ENCODE results near the gene HIVEP3.

HIVEP3 gene

DNA sequence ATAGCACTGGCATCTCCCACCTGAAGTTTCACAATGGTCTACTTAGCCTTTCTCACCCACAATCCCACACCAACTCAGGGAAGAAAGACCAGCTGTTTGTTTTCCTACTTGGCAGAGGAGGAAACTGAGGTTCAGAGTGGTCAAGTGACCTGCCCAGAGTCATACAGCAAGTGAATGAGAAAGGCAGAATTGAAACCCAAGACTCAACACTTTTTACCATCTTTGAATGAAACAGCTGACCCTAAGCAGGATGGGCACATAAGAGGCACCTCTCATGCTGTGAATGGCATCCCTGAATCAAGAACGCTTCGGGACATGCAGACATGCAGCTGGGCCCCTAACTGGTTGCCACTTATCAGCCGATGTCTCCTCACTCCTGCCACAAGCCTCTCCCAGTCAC, 193.8 kb downstream of the HIVEP3 start:
- DNase-seq = no peak

DNA sequence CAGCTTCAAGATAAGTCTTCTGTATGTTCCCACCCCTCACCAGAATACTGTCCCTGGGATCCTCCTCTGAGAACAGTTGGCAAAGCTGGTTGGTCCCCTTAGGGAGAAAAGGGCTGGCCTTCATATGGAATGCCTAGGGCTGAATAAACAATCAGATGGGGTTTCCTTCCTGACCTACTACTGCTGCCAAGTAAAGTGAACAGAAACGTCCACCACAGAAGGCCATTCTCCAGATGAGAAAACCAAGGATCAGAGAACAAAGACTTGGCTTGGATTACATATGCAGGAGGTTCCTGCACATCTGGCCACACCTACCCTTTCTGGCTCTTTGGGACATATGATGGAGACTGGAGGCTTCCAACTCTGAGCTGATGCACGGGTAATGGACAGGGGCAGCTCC, 194.5 kb downstream of the HIVEP3 start:
- DNase-seq = no peak

DNA sequence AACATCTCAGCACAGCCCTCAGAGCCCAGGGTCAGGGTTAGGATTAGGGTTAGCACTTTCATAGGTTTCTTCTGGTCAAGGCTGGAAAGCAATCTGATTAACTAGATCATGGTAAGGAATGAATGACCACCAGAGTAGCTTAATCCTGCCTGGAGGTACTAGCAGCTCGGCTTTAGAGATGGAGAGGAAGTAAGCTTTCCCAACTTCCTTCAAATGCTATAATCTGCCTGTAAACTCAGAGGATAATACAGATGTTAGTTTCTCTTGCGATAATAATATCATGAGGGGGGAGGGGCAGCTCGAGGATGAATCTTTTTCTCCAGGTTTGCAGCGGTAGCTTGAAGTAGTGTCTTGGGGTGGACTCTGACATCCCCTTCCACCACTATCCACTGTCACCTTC, 194.9 kb downstream of the HIVEP3 start:
- DNase-seq = no peak

DNA sequence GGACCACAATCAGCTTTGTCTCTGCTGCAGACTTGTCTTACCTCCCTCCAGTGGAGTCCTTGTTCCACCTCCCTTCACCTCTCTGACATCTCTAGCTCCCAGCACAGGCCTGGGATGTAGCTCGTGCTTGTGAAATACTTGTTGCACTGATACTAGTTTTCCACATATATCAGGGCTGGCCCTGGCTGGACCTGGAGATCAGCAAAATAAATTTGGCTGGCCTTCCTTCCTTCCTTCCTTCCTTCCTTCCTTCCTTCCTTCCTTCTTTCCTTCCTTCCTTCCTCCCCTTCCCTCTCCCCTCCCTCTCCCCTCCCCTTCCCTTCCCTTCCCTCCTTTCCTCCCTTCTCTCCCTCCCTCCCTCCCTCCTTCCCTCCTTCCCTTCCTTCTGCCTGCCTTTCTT, 196.5 kb downstream of the HIVEP3 start:
- DNase-seq = no peak

DNA sequence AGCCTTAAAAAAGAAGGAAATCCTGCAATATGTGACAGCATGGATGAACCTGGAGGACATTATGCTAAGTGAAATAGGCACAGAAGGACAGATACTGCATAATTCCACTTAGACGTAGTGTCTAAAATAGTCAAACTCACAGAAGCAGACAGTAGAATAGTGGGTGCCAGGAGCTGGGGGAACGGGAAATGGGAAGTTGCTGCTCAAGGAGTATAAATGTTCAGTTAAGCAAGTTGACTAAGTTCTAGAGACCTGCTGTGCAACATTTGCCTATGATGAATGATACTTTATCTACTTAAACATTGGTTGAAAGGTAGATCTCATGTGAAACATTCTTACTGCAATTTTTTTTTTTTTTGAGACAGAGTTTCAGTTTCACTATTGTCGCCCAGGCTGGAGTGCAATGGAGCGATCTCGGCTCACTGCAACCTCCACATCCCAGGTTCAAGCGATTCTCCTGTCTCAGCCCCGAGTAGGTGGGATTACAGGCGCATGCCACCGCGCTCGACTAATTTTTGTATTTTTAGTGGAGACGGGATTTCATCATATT, 197.8 kb downstream of the HIVEP3 start:
- no peak for DNase-seq

DNA sequence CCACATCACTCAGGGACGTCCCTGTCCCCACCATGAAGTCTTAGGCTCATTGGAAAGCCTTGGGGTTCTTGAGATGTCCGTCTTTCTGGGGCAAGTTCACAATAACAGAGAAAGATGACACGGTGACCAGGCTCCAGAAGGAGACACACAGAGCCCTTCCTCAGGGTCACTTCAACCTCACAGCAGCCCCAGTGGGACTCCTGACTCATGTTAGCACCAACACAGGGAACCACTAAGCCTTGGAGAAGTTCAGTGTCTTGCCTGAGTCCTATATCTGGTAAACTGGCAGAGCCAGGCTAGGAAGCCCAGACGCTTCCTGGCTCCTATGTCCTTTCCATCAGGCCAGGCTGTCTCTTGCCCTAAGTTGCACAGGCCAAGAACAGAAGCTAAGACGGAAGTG, 199.1 kb downstream of the HIVEP3 start:
- no peak for DNase-seq

DNA sequence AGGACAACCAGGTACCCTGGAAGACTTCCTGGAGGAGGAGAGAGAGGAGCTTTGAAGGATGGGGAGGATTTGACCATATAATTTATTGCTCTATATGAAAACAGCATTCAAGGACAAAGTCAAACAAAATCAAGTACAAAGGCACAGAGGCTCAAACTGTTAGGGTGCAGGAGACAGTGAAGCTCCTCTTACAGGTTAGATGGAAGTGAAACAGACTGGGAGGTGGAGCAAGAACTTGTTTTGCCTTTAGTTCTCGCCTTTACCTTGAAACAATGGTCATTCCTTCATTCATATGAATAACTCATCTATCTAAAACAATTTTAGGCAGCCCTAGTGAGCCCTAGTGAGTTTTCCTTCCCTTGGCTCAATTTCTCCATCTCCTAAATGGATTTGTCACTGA, 199.6 kb downstream of the HIVEP3 start:
- DNase-seq = no peak

DNA sequence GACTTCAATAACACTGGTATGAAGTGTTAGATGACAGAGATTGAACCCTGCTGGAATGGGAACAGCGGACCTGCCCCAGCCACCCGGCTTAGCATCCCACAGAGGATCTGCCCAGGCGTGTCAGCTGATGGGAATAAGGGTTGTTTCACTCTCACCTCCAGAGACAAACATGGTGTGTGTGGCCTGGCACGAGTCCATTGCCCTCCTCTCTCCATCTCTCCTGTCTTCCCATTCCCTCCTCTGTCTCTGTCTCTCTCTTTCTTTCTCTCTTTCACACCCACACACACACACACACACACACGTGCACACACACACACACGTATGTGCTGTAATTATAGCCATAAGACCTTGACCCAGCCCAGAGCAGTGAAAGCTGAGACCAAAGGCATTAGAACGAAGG, 200.2 kb downstream of the HIVEP3 start:
- no peak for DNase-seq

DNA sequence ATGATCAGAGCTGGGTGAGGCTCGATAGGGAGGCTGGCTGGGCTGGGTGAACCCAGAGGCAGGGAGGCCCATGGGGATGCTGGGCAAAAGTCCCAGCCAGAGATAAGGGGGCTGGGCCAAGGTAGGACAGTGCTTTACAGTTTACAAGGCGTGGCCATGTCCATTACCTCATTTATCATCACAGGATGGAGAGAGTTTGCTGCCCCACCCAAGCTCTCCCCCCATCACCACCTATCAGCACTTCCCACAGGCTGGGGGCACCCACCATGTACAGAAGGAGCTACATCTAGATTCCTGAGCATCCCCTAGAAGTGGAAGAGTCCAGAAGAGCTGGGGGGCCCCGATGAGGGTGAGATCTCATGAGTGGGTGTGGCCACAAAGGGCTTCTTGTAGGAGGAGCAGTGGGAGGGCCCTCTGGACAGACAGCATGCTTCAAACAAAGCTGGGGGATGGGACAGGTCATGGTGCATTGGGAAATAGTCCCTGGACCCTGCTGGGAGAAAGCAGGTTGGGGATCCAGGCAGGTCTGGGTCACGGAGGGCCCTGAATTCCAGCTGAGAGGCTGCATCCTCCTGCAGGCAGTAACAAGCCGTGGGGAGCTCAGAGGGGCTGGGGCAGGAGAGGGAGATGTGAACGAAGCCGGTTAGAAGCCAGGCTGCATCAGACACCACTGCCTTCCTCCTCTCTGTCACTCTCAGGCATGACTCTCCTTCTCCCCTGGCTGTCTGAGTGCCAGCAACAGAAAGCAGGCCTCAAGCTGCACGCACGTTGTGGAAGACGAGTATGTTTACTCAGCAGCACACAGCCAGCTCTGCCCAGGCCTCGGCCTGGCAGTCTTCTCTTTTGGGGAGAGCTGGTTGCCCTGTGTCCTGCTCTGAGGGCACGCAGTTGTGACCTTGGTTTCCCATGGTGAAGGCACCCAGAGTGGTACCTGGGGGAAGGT, 202.3 kb downstream of the HIVEP3 start:
- DNase-seq = no peak

DNA sequence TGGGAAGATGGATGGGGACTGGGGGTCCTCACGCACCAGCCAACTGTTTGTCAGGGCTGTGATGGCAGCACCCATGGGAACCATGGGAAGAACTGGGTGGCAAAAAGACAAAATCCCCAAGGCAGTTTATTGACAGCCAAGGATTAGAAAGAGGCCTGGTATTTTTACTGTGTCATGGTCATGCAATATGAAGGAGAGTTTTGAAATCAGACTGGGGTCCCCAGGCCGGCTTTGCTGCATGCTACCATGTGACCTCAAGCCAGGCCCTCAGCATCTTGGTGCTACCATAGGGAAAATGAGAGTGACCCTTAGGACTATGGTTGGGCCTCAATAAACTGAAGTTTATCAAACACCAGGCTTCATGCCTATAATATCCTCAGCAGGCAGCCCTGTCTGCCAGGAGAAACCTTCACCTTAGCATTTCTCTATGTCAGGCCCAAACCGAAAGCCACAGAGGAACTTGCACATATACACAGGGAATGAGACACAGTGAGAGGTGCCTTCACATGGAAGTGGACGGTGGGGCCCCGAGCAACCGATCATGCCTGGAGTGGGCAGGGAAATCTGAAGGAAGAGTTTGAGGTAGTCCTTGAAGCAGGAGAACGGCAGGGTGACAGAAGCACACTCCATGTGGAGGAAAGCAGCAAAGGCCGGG, 203.2 kb downstream of the HIVEP3 start:
- DNase-seq = no peak

DNA sequence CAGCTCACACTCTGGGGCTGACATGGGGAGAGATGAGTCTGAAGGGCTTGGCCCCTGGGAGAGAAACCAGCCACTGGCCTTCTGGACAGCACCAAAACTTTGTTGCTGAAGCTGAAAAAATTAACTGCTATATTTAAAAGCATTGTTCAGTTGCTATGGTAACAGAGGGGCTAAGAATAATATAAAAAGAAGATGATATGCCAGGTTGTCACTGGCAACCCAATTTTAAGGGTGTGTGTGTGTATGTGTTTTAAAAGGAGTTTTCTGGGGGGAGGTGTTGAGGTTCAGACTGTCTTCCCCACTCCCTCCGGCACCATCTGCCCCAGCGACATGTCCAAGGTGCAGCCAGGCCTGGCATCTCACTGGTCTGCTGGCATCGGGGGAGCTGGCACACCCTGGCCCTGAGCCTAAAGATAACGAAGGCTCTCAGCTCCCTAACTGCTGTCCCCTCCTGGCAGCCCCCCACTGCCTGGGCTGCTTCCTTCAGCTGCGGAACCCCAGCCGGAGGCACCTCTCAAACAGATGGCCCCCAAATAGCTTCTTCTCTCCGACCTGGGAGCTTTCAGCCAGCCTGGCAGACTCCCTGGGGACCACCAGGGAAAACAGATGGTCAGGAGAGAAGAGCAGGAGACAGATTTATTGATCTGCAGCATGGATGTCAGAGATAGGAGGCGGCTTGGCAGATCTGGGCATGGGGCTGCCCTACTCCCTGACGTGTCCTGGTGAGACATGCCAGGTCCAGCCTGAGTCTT, 203.9 kb downstream of the HIVEP3 start:
- DNase-seq = no peak

DNA sequence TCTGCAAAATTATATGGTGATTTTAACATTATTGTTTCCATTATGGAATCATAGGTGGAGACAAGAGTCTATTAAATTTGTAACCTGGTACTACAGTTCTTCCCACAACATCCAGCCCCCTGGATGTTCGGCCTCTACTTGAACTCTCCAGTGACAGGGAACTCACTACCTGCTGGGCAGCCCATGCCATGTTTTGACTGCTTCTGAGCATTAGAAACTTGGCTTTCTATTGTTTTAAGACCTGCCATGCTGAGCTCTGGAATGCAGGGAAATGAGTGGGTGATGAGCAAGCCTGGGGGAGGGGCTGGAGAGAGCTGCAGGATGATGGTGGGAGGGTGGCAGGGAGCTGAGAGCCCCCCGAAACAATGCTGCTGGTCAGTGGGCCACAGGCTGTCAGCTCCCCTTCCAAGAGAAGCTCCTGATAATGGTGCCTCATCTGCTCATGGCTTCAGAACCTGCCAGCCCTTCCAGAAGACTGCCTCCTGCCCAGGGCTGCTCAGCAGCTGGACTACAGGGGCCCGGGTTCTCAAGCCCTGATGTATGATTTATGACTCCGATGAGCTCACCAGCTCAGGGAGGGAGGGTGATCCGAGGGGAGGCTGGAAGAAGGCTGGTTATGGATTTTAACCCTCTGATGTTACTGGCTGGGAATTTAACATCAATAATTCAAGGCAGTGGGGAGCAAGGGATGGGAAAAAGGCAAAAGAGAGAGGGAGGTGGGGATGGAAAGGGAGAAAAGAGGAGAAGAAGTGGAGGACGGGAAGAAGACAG, 205.0 kb downstream of the HIVEP3 start:
- DNase-seq = no peak

DNA sequence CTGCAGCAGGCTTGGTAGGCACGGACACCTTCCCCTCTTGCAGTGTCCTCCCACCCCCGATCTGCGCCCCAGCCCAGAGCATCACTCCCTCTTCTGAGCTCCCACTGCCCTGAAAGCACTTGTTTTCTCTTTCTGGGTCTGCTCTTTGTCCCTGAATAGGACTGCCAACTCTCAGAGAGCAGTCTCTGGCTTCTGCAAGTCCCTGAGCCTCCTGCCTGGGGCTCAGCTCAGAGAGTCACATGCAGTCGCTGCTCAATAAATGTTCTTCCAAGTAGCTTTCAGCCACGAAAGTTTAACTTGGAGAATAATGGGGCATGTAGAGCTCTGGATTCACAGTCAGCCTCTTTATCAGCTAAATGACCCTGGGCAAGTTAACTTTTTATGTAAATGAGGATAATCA, 205.6 kb downstream of the HIVEP3 start:
- DNase-seq = no peak

DNA sequence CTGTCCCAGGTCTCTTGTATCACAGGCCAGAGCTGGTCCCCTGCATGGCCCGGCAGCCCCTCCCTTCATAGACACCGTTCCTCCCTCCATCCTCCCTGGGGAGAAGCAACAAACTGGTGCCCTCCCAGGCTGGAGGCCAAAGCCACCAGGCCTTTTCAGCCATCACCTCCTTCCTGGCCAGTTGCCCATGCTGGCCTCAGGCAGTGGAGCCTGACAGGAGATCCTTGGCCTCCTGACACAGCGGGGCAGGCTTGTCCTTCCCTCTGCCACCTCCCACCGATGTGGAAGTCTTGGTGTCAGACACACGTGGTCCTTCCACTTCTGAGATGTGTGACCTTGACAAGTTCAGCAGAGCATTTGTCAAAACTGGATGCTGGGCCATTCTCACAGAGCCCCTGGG, 206.0 kb downstream of the HIVEP3 start:
- DNase-seq = no peak

DNA sequence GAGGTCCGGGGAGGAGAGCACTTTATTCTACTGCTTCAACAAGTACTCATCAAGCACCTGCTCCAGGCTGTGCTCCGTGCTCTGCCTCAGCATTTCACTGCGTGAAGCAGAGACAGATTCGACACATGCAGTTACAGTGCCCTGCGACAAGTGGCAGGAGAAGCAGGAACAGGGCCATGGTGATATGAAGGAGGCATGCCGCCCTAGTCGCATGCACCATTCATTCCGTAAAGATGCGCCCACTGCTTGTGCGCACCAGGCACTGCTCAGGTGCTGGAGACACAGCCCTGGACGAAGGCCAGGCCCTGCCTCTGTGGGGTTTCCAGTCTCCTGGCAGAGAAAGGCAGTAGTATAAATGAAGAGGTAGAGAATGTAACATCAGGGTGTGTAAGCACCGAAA, 206.6 kb downstream of the HIVEP3 start:
- DNase-seq = no peak

DNA sequence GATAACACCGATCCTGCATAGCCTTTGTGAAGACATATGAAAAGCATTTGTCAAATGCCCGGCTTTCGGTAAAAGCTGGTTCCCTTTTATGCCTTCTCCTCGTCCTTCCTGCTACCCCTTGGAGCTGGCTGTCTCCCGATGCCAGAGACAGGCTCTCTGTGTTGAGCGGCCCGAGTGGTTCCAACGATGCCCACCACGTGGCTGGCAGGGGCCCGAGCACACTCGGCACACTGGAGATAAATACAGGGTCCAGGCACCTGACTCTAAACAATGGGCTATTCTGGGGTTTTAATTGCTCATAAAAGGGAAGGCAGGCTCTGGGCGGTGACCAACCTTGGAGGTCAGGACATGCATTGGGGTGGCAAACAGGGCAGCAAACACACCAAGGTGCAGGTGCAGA, 207.1 kb downstream of the HIVEP3 start:
- no peak for DNase-seq

DNA sequence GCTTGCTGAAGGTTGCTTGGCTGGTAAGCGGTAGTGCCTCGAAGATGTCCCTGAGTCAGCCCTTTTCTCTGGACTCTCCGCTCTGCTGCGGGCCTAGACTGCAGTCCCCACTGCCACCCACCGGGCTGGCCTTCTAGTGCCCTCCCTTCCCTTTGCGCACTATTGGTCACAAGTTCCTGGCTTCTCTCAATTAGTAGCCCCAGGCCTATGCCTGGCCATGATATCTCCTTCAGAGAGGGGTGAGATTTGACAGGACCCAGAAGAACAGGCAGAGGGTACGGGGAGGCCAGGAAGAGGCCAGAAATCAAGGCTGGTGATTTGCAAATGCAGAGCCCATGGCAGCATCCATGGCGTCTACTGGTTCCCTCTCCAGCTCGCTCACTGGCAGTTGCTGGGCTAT, 207.7 kb downstream of the HIVEP3 start:
- no peak for DNase-seq

DNA sequence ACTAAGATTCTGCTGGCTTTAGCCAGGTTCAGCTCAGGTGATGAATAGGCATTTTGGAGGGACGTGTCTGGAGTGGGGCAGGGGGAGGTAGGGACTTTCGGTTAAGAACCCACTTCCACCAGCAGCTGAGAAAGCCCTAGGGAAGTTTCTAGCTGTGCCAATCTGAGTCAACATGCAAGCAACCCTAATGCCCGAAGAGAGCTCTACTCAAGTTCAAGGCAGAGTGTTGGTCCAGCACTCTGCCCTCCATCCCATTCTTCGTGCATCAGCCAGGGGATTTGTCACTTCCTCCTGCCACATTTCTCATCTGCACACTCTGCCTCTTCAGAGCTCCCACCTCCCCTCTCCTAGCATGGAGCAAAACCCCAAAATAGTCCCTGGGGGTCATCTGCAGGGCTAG, 208.8 kb downstream of the HIVEP3 start:
- no peak for DNase-seq

DNA sequence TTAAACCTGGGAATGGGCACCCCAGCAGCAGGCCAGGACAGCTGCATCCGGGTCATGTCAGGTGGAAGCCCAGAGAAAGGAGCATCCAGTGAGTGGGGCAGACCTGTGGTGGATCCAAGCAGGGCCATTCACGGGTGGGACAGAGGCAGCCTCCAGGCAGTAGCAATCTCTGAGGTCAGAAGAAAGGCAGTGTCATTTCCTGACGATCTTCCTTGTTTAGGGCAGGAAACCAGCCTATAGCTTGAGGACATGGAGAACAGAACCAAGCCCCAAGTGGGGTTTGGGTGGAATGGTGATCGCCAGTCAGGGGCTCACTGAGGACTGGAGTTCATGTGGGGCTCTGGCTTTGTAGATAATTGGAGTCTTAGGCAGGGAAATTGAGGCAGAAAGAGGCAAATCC, 209.4 kb downstream of the HIVEP3 start:
- no peak for DNase-seq

DNA sequence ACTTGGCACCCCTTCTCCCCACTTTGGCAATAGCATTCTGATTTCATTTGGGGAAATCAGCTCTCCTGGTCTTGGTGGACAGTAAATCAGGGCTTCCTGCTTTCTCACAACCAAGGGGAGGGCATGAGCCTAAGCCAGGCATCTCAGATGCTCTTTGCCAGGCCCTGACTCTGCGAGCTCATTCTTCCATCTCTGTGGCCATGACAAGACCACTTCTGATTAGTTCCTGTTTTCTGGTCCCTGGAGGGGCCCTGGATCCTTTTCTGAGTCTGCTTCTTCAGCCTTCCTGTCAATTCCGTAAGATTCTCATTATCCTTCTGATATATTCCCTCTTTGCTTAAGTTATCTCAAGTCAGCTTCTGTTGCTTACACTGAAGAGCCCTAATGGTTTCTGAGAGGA, 210.4 kb downstream of the HIVEP3 start:
- no peak for DNase-seq

DNA sequence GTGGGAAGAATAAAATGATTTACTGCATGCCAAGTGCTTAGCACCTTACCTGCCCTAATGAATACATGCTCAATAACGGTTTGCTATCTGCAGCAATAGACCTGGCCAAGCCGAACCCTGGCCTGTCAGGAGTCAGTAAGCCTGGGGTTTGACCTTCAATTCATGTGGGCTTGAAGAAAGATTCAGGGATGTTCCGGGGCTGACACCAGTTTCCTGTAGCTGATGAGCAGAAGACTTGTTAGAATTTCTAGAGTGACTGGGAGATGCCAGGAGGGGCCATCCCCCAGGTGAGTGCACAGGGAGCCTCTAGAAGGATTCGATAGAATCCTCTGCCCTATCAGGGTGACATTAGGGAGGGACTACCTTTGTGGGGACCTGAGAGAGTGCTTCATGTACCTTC, 210.9 kb downstream of the HIVEP3 start:
- DNase-seq = no peak

DNA sequence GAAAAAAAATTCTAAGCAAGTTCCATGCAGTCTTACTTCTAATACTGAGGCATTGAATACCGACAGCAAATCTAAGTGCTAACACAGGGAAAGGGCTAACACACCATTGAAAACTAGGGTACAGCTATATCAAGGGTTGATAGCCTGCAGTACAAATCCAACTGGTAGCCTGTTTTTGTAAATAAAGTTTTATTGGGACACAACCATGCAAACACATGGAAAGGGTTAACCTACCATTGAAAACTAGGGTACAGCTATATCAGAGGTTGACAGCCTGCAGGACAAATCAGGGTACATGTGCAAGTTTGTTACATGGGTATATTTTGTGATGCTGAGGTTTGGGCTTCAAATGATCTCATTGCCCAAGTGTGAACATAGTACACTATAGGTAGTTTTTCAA, 212.9 kb downstream of the HIVEP3 start:
- no peak for DNase-seq

DNA sequence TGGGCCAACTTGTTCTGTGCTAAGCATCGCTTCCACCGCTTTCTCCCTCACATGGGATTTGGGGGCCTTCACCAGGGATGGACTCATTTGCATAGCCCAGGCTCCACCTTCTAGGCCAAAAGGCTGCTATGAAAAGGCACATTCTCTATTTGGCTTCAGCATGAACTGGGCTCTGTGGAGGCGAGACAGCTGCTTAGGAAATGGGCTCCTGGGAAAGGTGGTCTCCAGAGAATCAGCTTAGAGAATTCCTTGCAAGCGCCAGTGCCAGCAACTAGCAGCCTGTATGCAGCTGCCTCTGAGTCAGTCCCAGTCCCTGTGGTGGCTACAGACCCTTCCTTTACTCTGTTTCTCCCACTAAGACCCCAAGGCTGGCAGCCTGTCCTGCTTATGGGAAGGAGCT, 214.5 kb downstream of the HIVEP3 start:
- DNase-seq = no peak
